Stimulated activated CD8-positive, alpha-beta memory T cell treated with anti-CD3 and anti-CD28 coated beads, Interleukin-12 subunit alpha, Interleukin-12 subunit beta, amount 100 ng/mL, for 24 hours (primary cell): ENCODE data around the gene KNCN.

Experiments
- DNase-seq: peaks from one replicate; pipeline ENCODE4 v3.0.0-alpha.2; 2020; ENCODE audit errors: extremely low read depth

Gene KNCN

GRCh38 chr1:46525253-46525983 is 26.0 kb downstream of the KNCN start:
- no peak for DNase-seq

- DNase-seq: no peak
Measured at GRCh38 chr1:46524843-46525242, 26.6 kb downstream of the KNCN start.

GRCh38 chr1:46523496-46524353 is 27.7 kb downstream of the KNCN start:
- no peak for DNase-seq

- DNase-seq: no peak
Measured at GRCh38 chr1:46522969-46523320, 28.5 kb downstream of the KNCN start.

GRCh38 chr1:46522184-46522968 is 29.1 kb downstream of the KNCN start:
- no peak for DNase-seq

GRCh38 chr1:46521414-46521813 is 30.0 kb downstream of the KNCN start:
- no peak for DNase-seq

GRCh38 chr1:46520063-46520911 is 31.2 kb downstream of the KNCN start:
- no peak for DNase-seq

GRCh38 chr1:46519209-46519608 is 32.2 kb downstream of the KNCN start:
- no peak for DNase-seq

GRCh38 chr1:46517932-46518498 is 33.4 kb downstream of the KNCN start:
- no peak for DNase-seq

GRCh38 chr1:46517010-46517600 is 34.3 kb downstream of the KNCN start:
- no peak for DNase-seq

GRCh38 chr1:46516200-46516950 is 35.1 kb downstream of the KNCN start:
- no peak for DNase-seq

- DNase-seq: no peak
Measured at GRCh38 chr1:46515576-46515975, 35.9 kb downstream of the KNCN start.

GRCh38 chr1:46513536-46513935 is 37.9 kb downstream of the KNCN start:
- DNase-seq: no peak

GRCh38 chr1:46512792-46513190 is 38.7 kb downstream of the KNCN start:
- DNase-seq: no peak

GRCh38 chr1:46512135-46512791 is 39.2 kb downstream of the KNCN start:
- no peak for DNase-seq

- DNase-seq: no peak
Measured at GRCh38 chr1:46510998-46511365, 40.5 kb downstream of the KNCN start.

- no peak for DNase-seq
Measured at GRCh38 chr1:46510341-46510997, 41.0 kb downstream of the KNCN start.

GRCh38 chr1:46508757-46509156 is 42.7 kb downstream of the KNCN start:
- DNase-seq: no peak
